GM06990 (cell line): ENCODE results near the gene PRR22.

Experiments used
- DNase-seq: peaks from one replicate; pipeline ENCODE4 v3.0.0-alpha.2; 2011; ENCODE audit not compliant: insufficient read length; ENCODE audit errors: extremely low read depth
- H3K27me3 ChIP-seq: replicated peaks from 2 replicates; pipeline ENCODE4 v1.6.0; 2011; ENCODE audit warnings: low read length; ENCODE audit not compliant: control insufficient read depth, insufficient read depth
- H3K36me3 ChIP-seq: 2 replicates; pipeline ENCODE4 v1.5.1; 2011; ENCODE audit warnings: low read length; ENCODE audit not compliant: control insufficient read depth, insufficient read depth
- H3K4me3 ChIP-seq: replicated peaks from 2 replicates; pipeline ENCODE4 v1.5.1; 2011; ENCODE audit warnings: low read depth, mild to moderate bottlenecking, control low read depth, low read length
- CTCF ChIP-seq: IDR thresholded peaks from 2 replicates; pipeline ENCODE4 v1.5.1; 2011; ENCODE audit warnings: low read length, control low read depth, mild to moderate bottlenecking, inconsistent platforms; ENCODE audit not compliant: insufficient read depth, poor library complexity, severe bottlenecking

The PRR22 gene

GRCh38 chr19:5800361-5801270, 16.1 kb upstream of the PRR22 start:
- DNase-seq: no peak
- no peak overlapping the region for H3K4me3 ChIP-seq
- H3K36me3 ChIP-seq: no peaks in the 10 kb centered on the region
- TF ChIP-seq CTCF: no peak
- peaks cover 3% of the 10 kb centered on the region; the same call in 1 of the 2 replicates for H3K27me3 ChIP-seq

- TF ChIP-seq CTCF: no peak
- Histone ChIP-seq H3K27me3 (peaks cover 3% of the 10 kb centered on the region; the same call in 1 of the 2 replicates), H3K36me3 (no peaks in the 10 kb centered on the region), H3K4me3 (no peak overlapping the region)
- no peak for DNase-seq
These were observed 15.0 kb upstream of the PRR22 start for GRCh38 chr19:5799247-5800241.

GRCh38 chr19:5798244-5798643, 13.7 kb upstream of the PRR22 start:
- TF ChIP-seq CTCF: no peak
- no peaks in the 10 kb centered on the region for H3K36me3 ChIP-seq
- peaks cover 3% of the 10 kb centered on the region; the same call in 1 of the 2 replicates for H3K27me3 ChIP-seq
- no peak for DNase-seq
- no peak overlapping the region for H3K4me3 ChIP-seq

GRCh38 chr19:5795382-5795919, 10.9 kb upstream of the PRR22 start:
- Histone ChIP-seq H3K36me3 (no peaks in the 10 kb centered on the region), H3K27me3 (peaks cover 3% of the 10 kb centered on the region; the same call in 1 of the 2 replicates), H3K4me3 (no peak overlapping the region)
- no peak for DNase-seq
- no peak for TF ChIP-seq CTCF

- no peak for DNase-seq
- Histone ChIP-seq H3K4me3 (no peak overlapping the region), H3K27me3 (no peaks in the 10 kb centered on the region), H3K36me3 (peaks cover 8% of the 10 kb centered on the region)
- TF ChIP-seq CTCF: no peak
These were observed 8.6 kb upstream of the PRR22 start for GRCh38 chr19:5793188-5793587.
